Measurements from ENCODE around the gene KPNA1.

Gene KPNA1

GRCh38 chr3:122415104-122415744 is 99.5 kb downstream of the KPNA1 start:
- TF ChIP-seq CTCF (IDR thresholded peaks at IDR 0.05; ENCODE audit: low read depth, low read length) = no peak
- H3K4me3 ChIP-seq (ENCODE audit: low read depth, low read length) = peak overlapping the region; percentile 98

DNA sequence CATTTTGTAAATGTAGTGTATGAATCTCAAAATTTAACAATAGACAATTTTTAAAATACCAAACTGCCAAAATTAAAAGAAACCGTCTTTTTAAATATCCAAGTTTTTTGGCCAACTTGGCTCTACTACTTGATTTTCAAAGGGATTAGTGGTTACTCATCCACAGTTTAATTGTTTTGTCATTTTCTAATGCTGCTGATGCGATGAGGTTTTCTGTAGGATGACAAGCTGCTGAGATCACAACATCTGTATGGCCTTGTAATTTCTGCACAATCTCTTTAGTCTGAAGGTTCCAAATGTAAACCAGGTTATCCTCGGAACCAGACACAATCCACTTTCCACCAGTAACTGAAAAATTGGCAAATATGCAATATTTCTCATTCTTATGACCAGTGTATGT is 100.3 kb downstream of the KPNA1 start:
- H3K4me3 ChIP-seq (ENCODE audit: low read depth, low read length) = no peak overlapping the region
- TF ChIP-seq CTCF (IDR thresholded peaks at IDR 0.05; ENCODE audit: low read depth, low read length) = no peak

- no peak for TF ChIP-seq CTCF (IDR thresholded peaks at IDR 0.05; ENCODE audit: low read depth, low read length)
- H3K4me3 ChIP-seq (ENCODE audit: low read depth, low read length) = no peak overlapping the region
Observed at GRCh38 chr3:122410639-122411038, 104.1 kb downstream of the KPNA1 start.

GRCh38 chr3:122410111-122410510 is 104.6 kb downstream of the KPNA1 start:
- no peak for TF ChIP-seq CTCF (IDR thresholded peaks at IDR 0.05; ENCODE audit: low read depth, low read length)
- H3K4me3 ChIP-seq (ENCODE audit: low read depth, low read length) = no peak overlapping the region

DNA sequence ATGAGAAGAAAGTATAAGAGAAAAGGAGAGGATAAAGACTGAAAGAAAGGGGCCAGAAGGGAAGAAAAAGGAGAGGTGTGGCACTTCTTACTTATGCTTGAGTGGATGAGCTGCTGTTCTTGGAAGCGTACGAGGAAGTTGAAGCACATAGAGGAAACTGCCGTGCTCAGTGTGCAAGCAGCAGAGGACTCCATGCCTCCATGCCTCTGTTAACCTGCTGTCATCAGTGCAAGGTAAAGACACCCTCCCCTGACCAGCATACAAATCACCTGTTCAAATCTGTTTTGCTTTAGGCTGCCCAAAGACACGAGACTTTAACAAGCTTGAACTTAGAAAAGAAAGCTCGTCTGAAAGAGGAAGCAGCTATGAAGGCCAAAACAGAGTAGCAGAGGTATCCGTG is 105.3 kb downstream of the KPNA1 start:
- TF ChIP-seq CTCF (IDR thresholded peaks at IDR 0.05; ENCODE audit: low read depth, low read length) = no peak
- H3K4me3 ChIP-seq (ENCODE audit: low read depth, low read length) = no peak overlapping the region

DNA sequence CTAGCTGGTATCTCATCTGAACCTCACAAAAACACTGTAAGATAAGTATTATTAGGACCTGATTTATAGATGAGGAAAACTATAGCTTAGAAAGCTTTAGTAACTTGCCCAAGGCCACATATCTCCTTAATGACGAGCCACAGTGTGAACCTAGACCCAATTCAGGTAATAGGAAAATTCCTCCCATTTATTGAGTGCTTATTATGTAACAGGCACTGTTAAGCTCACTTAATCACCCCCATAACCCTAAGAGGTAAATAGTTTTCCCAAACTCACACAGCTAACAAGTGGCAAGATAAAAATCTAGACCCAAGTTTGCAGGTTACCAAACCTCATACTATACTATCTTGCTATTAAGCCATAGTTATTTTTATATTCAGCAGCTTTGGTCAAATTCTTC is 106.8 kb downstream of the KPNA1 start:
- no peak overlapping the region for H3K4me3 ChIP-seq (ENCODE audit: low read depth, low read length)
- no peak for TF ChIP-seq CTCF (IDR thresholded peaks at IDR 0.05; ENCODE audit: low read depth, low read length)

GRCh38 chr3:122406198-122406597 is 108.5 kb downstream of the KPNA1 start:
- no peak for TF ChIP-seq CTCF (IDR thresholded peaks at IDR 0.05; ENCODE audit: low read depth, low read length)
- H3K4me3 ChIP-seq (ENCODE audit: low read depth, low read length) = no peak overlapping the region

Measured in WI38 (cell line).